ENCODE results near the gene ST7. TPM values are rescaled to one million over a fixed set of nuclear protein-coding genes. Genes with fewer than 3 reads are reported as not detected.

Gene ST7
- total and polyA plus RNA-seq, 9 donors, result 11.6 to 20.7 (median 15.0) TPM

GRCh38 chr7:117143066-117143465 is 189.8 kb downstream of the ST7 start:
- H3K27me3 ChIP-seq (ENCODE audit: control insufficient read depth, insufficient read depth, low read length), result no peaks in the 10 kb centered on the region
- H3K4me1 ChIP-seq (ENCODE audit: control insufficient read depth, insufficient read depth, low read length), result no peaks in the 10 kb centered on the region
- no peak overlapping the region for H3K4me3 ChIP-seq (ENCODE audit: low read length)
- WGBS (ENCODE audit: insufficient coverage), result 38% methylated on average over 3 of the region's 4 CpGs
- DNase-seq, result no peak
- H3K27ac ChIP-seq (ENCODE audit: low read length), result no peak overlapping the region
- H3K36me3 ChIP-seq (ENCODE audit: control insufficient read depth, insufficient read depth, low read length), result peaks cover 8% of the 10 kb centered on the region
- no peaks in the 10 kb centered on the region for H3K9me3 ChIP-seq (replicated peaks; ENCODE audit: control insufficient read depth, low read depth, low read length)

GRCh38 chr7:117143580-117143979 is 190.3 kb downstream of the ST7 start:
- Histone ChIP-seq H3K4me1 (ENCODE audit: control insufficient read depth, insufficient read depth, low read length) (no peaks in the 10 kb centered on the region), H3K36me3 (ENCODE audit: control insufficient read depth, insufficient read depth, low read length) (peaks cover 5% of the 10 kb centered on the region), H3K9me3 (replicated peaks; ENCODE audit: control insufficient read depth, low read depth, low read length) (no peaks in the 10 kb centered on the region), H3K27me3 (ENCODE audit: control insufficient read depth, insufficient read depth, low read length) (no peaks in the 10 kb centered on the region), H3K4me3 (ENCODE audit: low read length) (no peak overlapping the region), H3K27ac (ENCODE audit: low read length) (no peak overlapping the region)
- no peak for DNase-seq
- 86% methylated on average over 1 of the region's 2 CpGs for WGBS (ENCODE audit: insufficient coverage)

DNA sequence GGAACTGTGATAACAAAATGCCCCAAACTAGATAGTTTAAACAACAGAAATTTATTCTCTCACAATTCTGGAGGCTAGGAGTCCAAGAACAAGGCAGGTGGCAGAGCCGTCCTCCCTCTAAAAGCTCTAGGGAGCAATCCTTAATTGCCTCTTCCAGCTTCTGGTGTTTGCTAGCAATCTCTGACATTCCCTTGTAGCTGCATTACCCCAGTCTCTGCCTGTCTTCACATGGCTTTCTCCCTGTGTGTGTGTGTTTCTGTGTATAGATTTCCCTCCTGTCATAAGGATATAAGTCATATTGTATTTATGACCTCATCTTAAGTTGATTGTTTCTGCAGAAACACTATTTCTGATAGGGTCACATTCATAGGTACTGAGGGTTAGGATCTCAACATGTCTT is 192.0 kb downstream of the ST7 start:
- no peak for DNase-seq

GRCh38 chr7:117146059-117146458 is 192.8 kb downstream of the ST7 start:
- no peak overlapping the region for H3K4me3 ChIP-seq (ENCODE audit: low read length)
- H3K4me1 ChIP-seq (ENCODE audit: control insufficient read depth, insufficient read depth, low read length), result no peaks in the 10 kb centered on the region
- no peaks in the 10 kb centered on the region for H3K9me3 ChIP-seq (replicated peaks; ENCODE audit: control insufficient read depth, low read depth, low read length)
- no peaks in the 10 kb centered on the region for H3K27me3 ChIP-seq (ENCODE audit: control insufficient read depth, insufficient read depth, low read length)
- peaks cover 2% of the 10 kb centered on the region for H3K36me3 ChIP-seq (ENCODE audit: control insufficient read depth, insufficient read depth, low read length)
- H3K27ac ChIP-seq (ENCODE audit: low read length), result no peak overlapping the region
- DNase-seq, result no peak
- no CpG with 5 or more reads among the region's 1 CpG for WGBS (ENCODE audit: insufficient coverage)

More for the DNA sequence above, 192.0 kb downstream of the ST7 start:
- H3K9me3 ChIP-seq (replicated peaks; ENCODE audit: control insufficient read depth, low read depth, low read length), result no peaks in the 10 kb centered on the region
- H3K4me3 ChIP-seq (ENCODE audit: low read length), result no peak overlapping the region
- 57% methylated on average over 1 of the region's 1 CpG for WGBS (ENCODE audit: insufficient coverage)
- H3K4me1 ChIP-seq (ENCODE audit: control insufficient read depth, insufficient read depth, low read length), result no peaks in the 10 kb centered on the region
- H3K36me3 ChIP-seq (ENCODE audit: control insufficient read depth, insufficient read depth, low read length), result peaks cover 2% of the 10 kb centered on the region
- no peaks in the 10 kb centered on the region for H3K27me3 ChIP-seq (ENCODE audit: control insufficient read depth, insufficient read depth, low read length)
- H3K27ac ChIP-seq (ENCODE audit: low read length), result no peak overlapping the region

GRCh38 chr7:117146511-117146910 is 193.2 kb downstream of the ST7 start:
- Histone ChIP-seq H3K4me3 (ENCODE audit: low read length) (no peak overlapping the region), H3K4me1 (ENCODE audit: control insufficient read depth, insufficient read depth, low read length) (no peaks in the 10 kb centered on the region), H3K9me3 (replicated peaks; ENCODE audit: control insufficient read depth, low read depth, low read length) (no peaks in the 10 kb centered on the region), H3K27ac (ENCODE audit: low read length) (no peak overlapping the region), H3K36me3 (ENCODE audit: control insufficient read depth, insufficient read depth, low read length) (peaks cover 2% of the 10 kb centered on the region), H3K27me3 (ENCODE audit: control insufficient read depth, insufficient read depth, low read length) (no peaks in the 10 kb centered on the region)
- no peak for DNase-seq
- 71% methylated on average over 2 of the region's 3 CpGs for WGBS (ENCODE audit: insufficient coverage)

DNA sequence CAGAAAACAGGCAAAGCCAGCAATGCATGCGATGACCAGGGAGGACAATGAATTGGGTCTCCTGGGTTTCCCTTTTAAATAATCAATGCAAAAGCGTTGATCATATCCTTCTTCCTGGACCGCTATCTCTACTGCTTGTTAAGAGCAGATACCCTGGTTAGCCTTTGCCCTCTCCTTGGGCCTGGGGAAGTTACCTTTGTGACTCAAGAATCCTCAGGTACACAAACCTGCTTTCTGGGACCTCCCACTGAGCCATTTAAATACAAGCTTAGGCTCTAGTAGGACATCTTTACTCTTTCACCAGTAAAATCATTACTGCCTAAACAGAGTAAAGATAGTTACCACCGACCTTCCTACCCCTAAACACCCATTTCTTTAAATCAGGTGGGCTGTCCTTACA is 195.7 kb downstream of the ST7 start:
- Histone ChIP-seq H3K27ac (ENCODE audit: low read length) (no peak overlapping the region), H3K36me3 (ENCODE audit: control insufficient read depth, insufficient read depth, low read length) (no peaks in the 10 kb centered on the region), H3K4me1 (ENCODE audit: control insufficient read depth, insufficient read depth, low read length) (peaks cover 3% of the 10 kb centered on the region), H3K4me3 (ENCODE audit: low read length) (no peak overlapping the region), H3K9me3 (replicated peaks; ENCODE audit: control insufficient read depth, low read depth, low read length) (no peaks in the 10 kb centered on the region), H3K27me3 (ENCODE audit: control insufficient read depth, insufficient read depth, low read length) (no peaks in the 10 kb centered on the region)
- 90% methylated on average over 4 of the region's 4 CpGs for WGBS (ENCODE audit: insufficient coverage)
- no peak for DNase-seq

DNA sequence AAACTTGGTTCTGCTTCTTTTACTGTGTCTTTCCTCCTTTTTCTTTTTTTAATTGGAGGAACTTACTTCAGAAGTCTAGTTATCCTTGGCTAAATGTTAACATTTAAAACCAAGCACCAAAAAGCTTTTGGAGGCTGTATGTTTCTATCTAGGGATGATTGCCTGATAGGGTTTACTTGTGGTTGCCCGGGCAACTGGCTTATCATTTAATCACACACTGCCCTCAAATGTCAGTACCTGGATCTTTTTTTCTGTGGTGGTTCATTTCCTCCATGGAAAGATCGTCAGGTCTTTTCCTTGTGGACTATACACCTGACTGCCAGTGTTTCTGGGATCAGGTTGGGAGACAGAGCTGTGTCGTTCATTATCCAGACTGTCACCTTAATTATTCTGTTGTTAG is 196.4 kb downstream of the ST7 start:
- no peak overlapping the region for H3K27ac ChIP-seq (ENCODE audit: low read length)
- H3K27me3 ChIP-seq (ENCODE audit: control insufficient read depth, insufficient read depth, low read length), result no peaks in the 10 kb centered on the region
- no peak overlapping the region for H3K4me3 ChIP-seq (ENCODE audit: low read length)
- WGBS (ENCODE audit: insufficient coverage), result no CpG with 5 or more reads among the region's 3 CpGs
- DNase-seq, result no peak
- H3K36me3 ChIP-seq (ENCODE audit: control insufficient read depth, insufficient read depth, low read length), result no peaks in the 10 kb centered on the region
- no peaks in the 10 kb centered on the region for H3K9me3 ChIP-seq (replicated peaks; ENCODE audit: control insufficient read depth, low read depth, low read length)
- peaks cover 3% of the 10 kb centered on the region for H3K4me1 ChIP-seq (ENCODE audit: control insufficient read depth, insufficient read depth, low read length)

- DNase-seq, result peak; percentile 59
- Histone ChIP-seq H3K27me3 (ENCODE audit: control insufficient read depth, insufficient read depth, low read length) (no peaks in the 10 kb centered on the region), H3K4me3 (ENCODE audit: low read length) (no peak overlapping the region), H3K4me1 (ENCODE audit: control insufficient read depth, insufficient read depth, low read length) (peaks cover 6% of the 10 kb centered on the region), H3K27ac (ENCODE audit: low read length) (peak overlapping the region; percentile 18), H3K36me3 (ENCODE audit: control insufficient read depth, insufficient read depth, low read length) (no peaks in the 10 kb centered on the region), H3K9me3 (replicated peaks; ENCODE audit: control insufficient read depth, low read depth, low read length) (no peaks in the 10 kb centered on the region)
- 31% methylated on average over 2 of the region's 3 CpGs for WGBS (ENCODE audit: insufficient coverage)
Measured at GRCh38 chr7:117152213-117153007, 199.1 kb downstream of the ST7 start.

DNA sequence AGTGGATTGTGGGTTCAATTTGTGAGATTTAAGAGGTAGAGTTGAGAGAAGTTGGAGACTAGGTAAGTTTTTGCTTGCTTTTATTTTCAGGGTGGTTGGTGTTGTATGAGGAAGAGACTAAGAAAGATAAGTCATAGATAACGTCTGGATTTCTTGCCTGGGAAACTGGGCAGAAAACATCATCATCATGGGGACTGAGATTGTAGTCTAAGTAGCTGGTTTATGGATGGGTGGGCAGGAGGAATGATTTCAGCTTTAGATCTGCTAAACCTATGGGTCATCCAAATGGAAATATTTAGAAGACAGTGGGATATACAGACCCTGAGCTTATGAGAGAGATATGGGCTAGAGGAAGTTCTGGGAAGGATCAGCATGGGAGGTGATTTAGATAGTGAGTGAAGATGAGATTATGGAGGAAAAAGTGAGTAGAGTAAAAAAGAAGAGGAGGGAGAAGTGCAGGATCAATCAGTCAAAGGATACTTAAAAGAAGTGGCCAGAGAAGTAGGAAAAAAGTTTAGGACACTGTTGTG is 199.8 kb downstream of the ST7 start:
- 50% methylated on average over 1 of the region's 1 CpG for WGBS (ENCODE audit: insufficient coverage)
- DNase-seq, result no peak
- peaks cover 11% of the 10 kb centered on the region for H3K4me1 ChIP-seq (ENCODE audit: control insufficient read depth, insufficient read depth, low read length)
- H3K27ac ChIP-seq (ENCODE audit: low read length), result no peak overlapping the region
- H3K27me3 ChIP-seq (ENCODE audit: control insufficient read depth, insufficient read depth, low read length), result no peaks in the 10 kb centered on the region
- no peaks in the 10 kb centered on the region for H3K9me3 ChIP-seq (replicated peaks; ENCODE audit: control insufficient read depth, low read depth, low read length)
- no peak overlapping the region for H3K4me3 ChIP-seq (ENCODE audit: low read length)
- H3K36me3 ChIP-seq (ENCODE audit: control insufficient read depth, insufficient read depth, low read length), result no peaks in the 10 kb centered on the region

- no peak for DNase-seq
- Histone ChIP-seq H3K4me3 (ENCODE audit: low read length) (no peak overlapping the region), H3K4me1 (ENCODE audit: control insufficient read depth, insufficient read depth, low read length) (peaks cover 11% of the 10 kb centered on the region), H3K36me3 (ENCODE audit: control insufficient read depth, insufficient read depth, low read length) (no peaks in the 10 kb centered on the region), H3K27ac (ENCODE audit: low read length) (no peak overlapping the region), H3K9me3 (replicated peaks; ENCODE audit: control insufficient read depth, low read depth, low read length) (no peaks in the 10 kb centered on the region), H3K27me3 (ENCODE audit: control insufficient read depth, insufficient read depth, low read length) (no peaks in the 10 kb centered on the region)
- no CpG with 5 or more reads among the region's 1 CpG for WGBS (ENCODE audit: insufficient coverage)
Measured at GRCh38 chr7:117154721-117155120, 201.4 kb downstream of the ST7 start.
